ENCODE measurements around the gene C1orf115.

DNA sequence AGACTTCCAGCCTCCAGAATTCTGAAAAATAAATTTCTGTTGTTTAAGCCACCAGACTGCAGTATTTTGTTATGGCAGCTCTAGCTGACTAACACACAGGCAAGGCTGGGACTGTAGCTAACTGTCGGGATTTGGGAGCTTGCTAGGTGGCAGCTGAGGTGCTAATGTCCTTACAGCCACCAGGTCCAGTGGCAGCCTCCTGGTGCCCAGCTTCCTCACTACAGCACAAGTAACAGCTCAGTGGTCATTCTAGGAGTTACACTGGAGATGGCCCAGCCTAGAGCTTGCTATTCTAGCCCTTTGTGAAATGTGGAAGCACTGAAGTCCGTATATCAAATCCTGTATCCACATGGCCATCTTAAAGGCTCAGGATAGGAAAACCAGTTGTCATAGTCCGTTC lies 4.3 kb upstream of the C1orf115 start:
- TF ChIP-seq, protein P1, sequence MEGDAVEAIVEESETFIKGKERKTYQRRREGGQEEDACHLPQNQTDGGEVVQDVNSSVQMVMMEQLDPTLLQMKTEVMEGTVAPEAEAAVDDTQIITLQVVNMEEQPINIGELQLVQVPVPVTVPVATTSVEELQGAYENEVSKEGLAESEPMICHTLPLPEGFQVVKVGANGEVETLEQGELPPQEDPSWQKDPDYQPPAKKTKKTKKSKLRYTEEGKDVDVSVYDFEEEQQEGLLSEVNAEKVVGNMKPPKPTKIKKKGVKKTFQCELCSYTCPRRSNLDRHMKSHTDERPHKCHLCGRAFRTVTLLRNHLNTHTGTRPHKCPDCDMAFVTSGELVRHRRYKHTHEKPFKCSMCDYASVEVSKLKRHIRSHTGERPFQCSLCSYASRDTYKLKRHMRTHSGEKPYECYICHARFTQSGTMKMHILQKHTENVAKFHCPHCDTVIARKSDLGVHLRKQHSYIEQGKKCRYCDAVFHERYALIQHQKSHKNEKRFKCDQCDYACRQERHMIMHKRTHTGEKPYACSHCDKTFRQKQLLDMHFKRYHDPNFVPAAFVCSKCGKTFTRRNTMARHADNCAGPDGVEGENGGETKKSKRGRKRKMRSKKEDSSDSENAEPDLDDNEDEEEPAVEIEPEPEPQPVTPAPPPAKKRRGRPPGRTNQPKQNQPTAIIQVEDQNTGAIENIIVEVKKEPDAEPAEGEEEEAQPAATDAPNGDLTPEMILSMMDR (conservative IDR thresholded peaks at IDR 0.05) = no peak
- TF ChIP-seq EZH2 (IDR thresholded peaks at IDR 0.05; ENCODE audit: low read depth) = no peak

All from PC-9 (cell line).